Measurements from ENCODE around the gene WDR59. TPM values are rescaled to one million over a fixed set of nuclear protein-coding genes. Genes with fewer than 3 reads are reported as not detected.

WDR59 gene
- polyA plus RNA-seq, 1 of the 3 experiments (the other 2 are of a cell fraction): 48.2 TPM

DNA sequence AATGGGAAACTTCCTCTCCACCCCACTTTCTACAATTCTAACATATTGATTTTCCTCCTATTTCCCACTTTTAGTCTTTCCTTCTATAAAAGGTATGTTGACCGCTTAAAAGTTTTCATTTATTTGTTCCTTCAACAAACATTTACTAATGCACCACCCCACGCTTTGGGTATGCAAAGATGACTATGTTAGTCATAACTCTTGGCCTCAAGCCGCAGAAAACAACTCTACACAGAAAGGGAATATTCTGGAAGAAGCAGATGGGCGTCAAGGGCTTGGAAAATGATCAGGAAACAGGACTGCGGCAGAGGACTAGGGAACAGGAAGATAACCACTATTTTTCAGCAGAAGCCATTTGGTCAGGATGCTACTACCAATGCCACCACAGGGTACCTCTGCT is 153.5 kb downstream of the WDR59 start:
- H3K36me3 ChIP-seq (replicated peaks in 1 of 2; ENCODE audit: control insufficient read depth in 1 of 2, insufficient read depth in 2 of 2, low read length in 1 of 2): no peaks in the 10 kb centered on the region
- H2AFZ ChIP-seq (ENCODE audit: low read depth): no peak overlapping the region
- no peaks in the 10 kb centered on the region for H3K4me1 ChIP-seq (ENCODE audit: control insufficient read depth in 1 of 2, insufficient read depth in 2 of 2, low read depth in 1 of 2, low read length in 1 of 2)
- no peak overlapping the region for H3K4me2 ChIP-seq
- no peaks in the 10 kb centered on the region for H4K20me1 ChIP-seq (ENCODE audit: insufficient read depth)
- H3K27me3 ChIP-seq (ENCODE audit: insufficient read depth): no peaks in the 10 kb centered on the region
- H3K79me2 ChIP-seq (ENCODE audit: insufficient read depth): no peaks in the 10 kb centered on the region
- TF ChIP-seq CHD2 (IDR thresholded peaks at IDR 0.05; ENCODE audit: low read length, partially characterized antibody) (no peak), FOXM1 (IDR thresholded peaks at IDR 0.05; ENCODE audit: low read depth) (no peak), JUND (IDR thresholded peaks at IDR 0.05) (no peak), RCOR1 (IDR thresholded peaks at IDR 0.05; ENCODE audit: low read length) (no peak)
- H3K9ac ChIP-seq: no peak overlapping the region
- H3F3A ChIP-seq (replicated peaks; ENCODE audit: insufficient read depth): no peaks in the 10 kb centered on the region
- 43% methylated on average over 5 of the region's 5 CpGs for WGBS (ENCODE audit: low lambda C conversion rate)
- H3K9me2 ChIP-seq: no peaks in the 10 kb centered on the region
- no peak for DNase-seq
- H3K4me3 ChIP-seq (ENCODE audit: low read depth in 2 of 2, low read length in 1 of 2): no peak overlapping the region
- POLR2A ChIA-PET: no interaction called here
- no peaks in the 10 kb centered on the region for H3K9me3 ChIP-seq
- H3K27ac ChIP-seq (ENCODE audit: low read depth in 2 of 2, low read length in 1 of 2): no peak overlapping the region
- CTCF ChIA-PET: interaction anchor here (3.6 to 11.5 kb wide), 2 partner anchors 19 to 31 kb away, joined by 16 to 78 read pairs; no protein-coding TSS in a partner anchor

DNA sequence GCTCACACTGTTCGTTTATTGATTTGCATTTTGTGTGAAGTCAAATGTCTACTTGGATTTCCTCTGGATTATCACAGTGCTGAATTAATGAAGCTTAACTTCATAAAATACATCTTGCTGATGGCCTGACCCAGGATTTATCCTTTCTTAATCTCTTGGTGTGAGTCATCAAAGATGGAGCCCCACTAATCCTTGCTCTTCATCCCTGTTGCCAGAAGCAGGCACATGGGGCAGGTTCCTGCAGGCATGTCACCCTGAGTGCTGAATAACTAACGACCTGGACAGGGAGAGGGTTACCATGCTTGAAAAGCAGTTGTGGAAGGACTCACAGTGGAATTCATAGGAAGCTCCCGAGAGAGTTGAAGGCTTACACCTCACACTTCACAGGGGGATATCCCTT is 154.3 kb downstream of the WDR59 start:
- H3K9me3 ChIP-seq: no peaks in the 10 kb centered on the region
- CTCF ChIA-PET: interaction anchor here (0.8 to 11.5 kb wide), 3 partner anchors 18 to 32 kb away, joined by 3 to 78 read pairs (median 16); no protein-coding TSS in a partner anchor
- no peaks in the 10 kb centered on the region for H3K79me2 ChIP-seq (ENCODE audit: insufficient read depth)
- no peaks in the 10 kb centered on the region for H3K36me3 ChIP-seq (replicated peaks in 1 of 2; ENCODE audit: control insufficient read depth in 1 of 2, insufficient read depth in 2 of 2, low read length in 1 of 2)
- no peak overlapping the region for H3K4me2 ChIP-seq
- no peaks in the 10 kb centered on the region for H3K27me3 ChIP-seq (ENCODE audit: insufficient read depth)
- TF ChIP-seq TCF12 (IDR thresholded peaks at IDR 0.05): no peak
- TF ChIP-seq, protein P1, sequence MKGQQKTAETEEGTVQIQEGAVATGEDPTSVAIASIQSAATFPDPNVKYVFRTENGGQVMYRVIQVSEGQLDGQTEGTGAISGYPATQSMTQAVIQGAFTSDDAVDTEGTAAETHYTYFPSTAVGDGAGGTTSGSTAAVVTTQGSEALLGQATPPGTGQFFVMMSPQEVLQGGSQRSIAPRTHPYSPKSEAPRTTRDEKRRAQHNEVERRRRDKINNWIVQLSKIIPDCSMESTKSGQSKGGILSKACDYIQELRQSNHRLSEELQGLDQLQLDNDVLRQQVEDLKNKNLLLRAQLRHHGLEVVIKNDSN (IDR thresholded peaks at IDR 0.05; ENCODE audit: borderline replicate concordance, low read depth): no peak
- TF ChIP-seq, protein P2, sequence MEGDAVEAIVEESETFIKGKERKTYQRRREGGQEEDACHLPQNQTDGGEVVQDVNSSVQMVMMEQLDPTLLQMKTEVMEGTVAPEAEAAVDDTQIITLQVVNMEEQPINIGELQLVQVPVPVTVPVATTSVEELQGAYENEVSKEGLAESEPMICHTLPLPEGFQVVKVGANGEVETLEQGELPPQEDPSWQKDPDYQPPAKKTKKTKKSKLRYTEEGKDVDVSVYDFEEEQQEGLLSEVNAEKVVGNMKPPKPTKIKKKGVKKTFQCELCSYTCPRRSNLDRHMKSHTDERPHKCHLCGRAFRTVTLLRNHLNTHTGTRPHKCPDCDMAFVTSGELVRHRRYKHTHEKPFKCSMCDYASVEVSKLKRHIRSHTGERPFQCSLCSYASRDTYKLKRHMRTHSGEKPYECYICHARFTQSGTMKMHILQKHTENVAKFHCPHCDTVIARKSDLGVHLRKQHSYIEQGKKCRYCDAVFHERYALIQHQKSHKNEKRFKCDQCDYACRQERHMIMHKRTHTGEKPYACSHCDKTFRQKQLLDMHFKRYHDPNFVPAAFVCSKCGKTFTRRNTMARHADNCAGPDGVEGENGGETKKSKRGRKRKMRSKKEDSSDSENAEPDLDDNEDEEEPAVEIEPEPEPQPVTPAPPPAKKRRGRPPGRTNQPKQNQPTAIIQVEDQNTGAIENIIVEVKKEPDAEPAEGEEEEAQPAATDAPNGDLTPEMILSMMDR (IDR thresholded peaks at IDR 0.05): no peak
- TF ChIP-seq JUND (IDR thresholded peaks at IDR 0.05): no peak
- no peak for TF ChIP-seq FOXM1 (IDR thresholded peaks at IDR 0.05; ENCODE audit: low read depth)
- TF ChIP-seq ELF1 (IDR thresholded peaks at IDR 0.05): no peak
- TF ChIP-seq TEAD4 (IDR thresholded peaks at IDR 0.05; ENCODE audit: borderline replicate concordance, insufficient read depth): no peak
- no peak for TF ChIP-seq GATA2 (CRISPR knock-in tag; IDR thresholded peaks at IDR 0.05)
- TF ChIP-seq, protein P3, sequence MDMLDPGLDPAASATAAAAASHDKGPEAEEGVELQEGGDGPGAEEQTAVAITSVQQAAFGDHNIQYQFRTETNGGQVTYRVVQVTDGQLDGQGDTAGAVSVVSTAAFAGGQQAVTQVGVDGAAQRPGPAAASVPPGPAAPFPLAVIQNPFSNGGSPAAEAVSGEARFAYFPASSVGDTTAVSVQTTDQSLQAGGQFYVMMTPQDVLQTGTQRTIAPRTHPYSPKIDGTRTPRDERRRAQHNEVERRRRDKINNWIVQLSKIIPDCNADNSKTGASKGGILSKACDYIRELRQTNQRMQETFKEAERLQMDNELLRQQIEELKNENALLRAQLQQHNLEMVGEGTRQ (IDR thresholded peaks at IDR 0.05; ENCODE audit: borderline replicate concordance, low read depth, low read length): no peak
- H3K9me2 ChIP-seq: no peaks in the 10 kb centered on the region
- no peak overlapping the region for H3K4me3 ChIP-seq (ENCODE audit: low read depth in 2 of 2, low read length in 1 of 2)
- no peak overlapping the region for H3K27ac ChIP-seq (ENCODE audit: low read depth in 2 of 2, low read length in 1 of 2)
- POLR2A ChIA-PET: no interaction called here
- no peaks in the 10 kb centered on the region for H4K20me1 ChIP-seq (ENCODE audit: insufficient read depth)
- DNase-seq: no peak
- 25% methylated on average over 3 of the region's 3 CpGs for WGBS (ENCODE audit: low lambda C conversion rate)
- H3K4me1 ChIP-seq (ENCODE audit: control insufficient read depth in 1 of 2, insufficient read depth in 2 of 2, low read depth in 1 of 2, low read length in 1 of 2): no peaks in the 10 kb centered on the region; a peak in 1 of 4 replicates
- H3K9ac ChIP-seq: no peak overlapping the region
- H3F3A ChIP-seq (replicated peaks; ENCODE audit: insufficient read depth): no peaks in the 10 kb centered on the region
- H2AFZ ChIP-seq (ENCODE audit: low read depth): no peak overlapping the region
